BJ (cell line): ENCODE measurements around the gene MAP2K1. TPM values are rescaled to one million over a fixed set of nuclear protein-coding genes. Genes with fewer than 3 reads are reported as not detected.
A peak's percentile ranks its signal among the peaks of the same experiment; 100 is the strongest.
"Not testable (repeated sequence)": the region's sequence is repeated elsewhere in the genome, so short reads cannot be mapped to it uniquely, and the experiment has no call there.

Experiments
- CTCF ChIA-PET: fragments of 350-600 bp; formaldehyde crosslinking; extraction: SDS; loops from one replicate; lab custom pipeline; 2021; ENCODE audit warnings: antibody characterized with exemption, inconsistent platforms; lab: Yijun Ruan, JAX
- POLR2A ChIA-PET: fragments of 300-600 bp; sonication (Branson Sonifier 250); formaldehyde crosslinking; extraction: SDS; loops from one replicate; lab custom pipeline; 2021; ENCODE audit warnings: antibody characterized with exemption; lab: Charles Lee
- DNase-seq: peaks from one replicate; pipeline ENCODE4 v3.0.0-alpha.2; 2011; ENCODE audit warnings: low read depth
- H3K27me3 ChIP-seq: 2 replicates; pipeline ENCODE4 v1.6.0; 2011; ENCODE audit warnings: low read length; ENCODE audit not compliant: control insufficient read depth, insufficient read depth
- H3K36me3 ChIP-seq: 2 replicates; pipeline ENCODE4 v1.5.1; 2011; ENCODE audit warnings: low read length; ENCODE audit not compliant: control insufficient read depth, insufficient read depth
- H3K4me3 ChIP-seq: 2 replicates; pipeline ENCODE4 v1.5.1; 2011; ENCODE audit warnings: low read depth, mild to moderate bottlenecking, control low read depth, low read length
- CTCF ChIP-seq: IDR thresholded peaks from 2 replicates; pipeline ENCODE4 v1.5.1; 2011; ENCODE audit warnings: low read depth, mild to moderate bottlenecking, control low read depth, inconsistent platforms, low read length, moderate library complexity; ENCODE audit not compliant: insufficient read depth
- polyA plus RNA-seq: library from polyadenylated mRNA; depleted of rRNA; stranded (reverse); fragments of >200 nt; gene quantifications from 2 replicates; pipeline ENCODE4 v1.2.3, GENCODE V29; 2011

Gene MAP2K1
- polyA plus RNA-seq, 1 experiment, result 19.0 TPM

DNA sequence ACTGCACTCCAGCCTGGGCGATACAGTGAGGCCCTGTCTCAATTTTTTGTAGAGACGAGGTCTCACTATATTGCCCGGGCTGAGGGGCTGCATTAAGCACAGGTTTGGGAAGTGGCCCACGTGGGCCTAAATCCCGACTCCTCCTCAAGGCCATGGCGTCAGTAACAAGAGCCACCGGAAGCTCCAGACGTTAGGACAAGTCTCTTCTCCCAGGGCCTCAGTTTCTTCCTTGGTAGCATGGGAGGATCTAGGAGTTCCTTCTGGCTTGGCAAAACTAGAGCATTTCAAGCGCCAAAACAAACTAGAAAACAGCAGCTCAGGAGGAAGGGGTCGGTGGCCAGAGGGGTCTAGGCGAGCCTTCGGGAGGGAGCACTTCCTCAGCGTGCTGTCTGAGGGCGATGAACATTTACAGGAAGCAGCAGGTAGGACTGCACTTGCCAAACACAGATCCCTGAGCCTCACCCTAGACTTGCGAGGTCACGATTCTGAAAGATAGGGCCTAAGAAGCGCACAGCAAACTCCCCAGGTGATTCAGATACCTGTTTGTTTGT, 110.3 kb downstream of the MAP2K1 start:
- H3K27me3 ChIP-seq, result no peaks in the 10 kb centered on the region
- H3K4me3 ChIP-seq, result peak overlapping the region; percentile 73
- ChIA-PET CTCF (interaction anchor here (0.5 to 6.0 kb wide), 27 partner anchors 10 to 789 kb away, joined by 3 to 82 read pairs (median 4); partner anchors contain the start of genes DIS3L and MAP2K1), POLR2A (no interaction called here)
- peaks cover 8% of the 10 kb centered on the region for H3K36me3 ChIP-seq
- DNase-seq, result no peak
- no peak for TF ChIP-seq CTCF

GRCh38 chr15:66497502-66498455, 111.1 kb downstream of the MAP2K1 start, which contains the start of gene SNAPC5:
Gene SNAPC5 (minus strand): TSS chr15:66497762. CDS start chr15:66497731, 31 bp downstream.
- CTCF ChIA-PET, result interaction anchor here (0.5 to 6.0 kb wide), 38 partner anchors 9 to 790 kb away, joined by 3 to 82 read pairs (median 4); partner anchors contain the start of genes DIS3L and MAP2K1
- peak; percentile 95 for TF ChIP-seq CTCF
- DNase-seq, result peak; percentile 49
- POLR2A ChIA-PET, result interaction anchor here (0.6 kb wide), 2 partner anchors 30 to 111 kb away, joined by 3 to 4 read pairs; partner anchors contain the start of gene MAP2K1
- no peaks in the 10 kb centered on the region for H3K27me3 ChIP-seq
- peak within 1 kb of the TSS; percentile 73 for H3K4me3 ChIP-seq
- peaks cover 10% of the 10 kb centered on the region for H3K36me3 ChIP-seq

DNA sequence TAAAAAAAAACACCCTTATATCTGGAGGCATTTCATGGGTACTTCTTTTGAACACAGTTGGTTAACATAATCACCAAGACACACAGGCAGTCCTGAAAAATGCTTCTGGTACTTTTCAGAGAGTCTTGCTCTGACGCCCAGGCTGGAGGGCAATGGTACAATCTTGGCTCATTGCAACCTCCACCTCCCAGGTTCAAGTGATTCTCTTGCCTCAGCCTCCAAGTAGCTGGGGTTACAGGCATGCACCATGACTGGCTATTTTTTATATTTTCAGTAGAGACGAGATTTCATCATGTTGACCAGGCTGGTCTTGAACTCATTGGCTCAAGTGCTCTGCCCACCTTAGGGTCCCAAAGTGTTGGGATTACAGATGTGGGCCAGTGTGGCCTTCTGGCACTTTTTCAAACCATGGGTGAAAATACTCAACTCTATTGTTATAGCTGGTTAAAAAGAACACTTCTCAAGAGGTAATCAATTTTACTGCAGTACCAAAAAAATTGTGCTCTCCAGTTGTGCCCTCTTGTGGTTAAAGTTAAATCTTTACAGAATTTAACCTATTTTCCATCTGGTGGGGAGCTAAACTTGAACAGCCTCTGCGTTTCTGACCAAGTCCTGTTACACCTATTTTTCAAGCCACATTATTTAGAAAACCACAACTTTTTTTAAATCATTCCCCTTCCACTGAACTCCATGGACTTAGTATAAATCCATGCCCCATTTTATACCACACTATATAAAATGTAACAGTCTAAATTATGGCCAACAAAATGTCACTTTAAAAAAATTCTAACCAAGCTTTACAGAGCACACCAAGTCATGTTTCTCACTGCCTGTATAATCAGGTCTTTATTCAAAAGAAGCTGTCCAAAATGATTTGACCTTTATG, 112.0 kb downstream of the MAP2K1 start:
- H3K27me3 ChIP-seq, result no peaks in the 10 kb centered on the region
- peaks cover 10% of the 10 kb centered on the region for H3K36me3 ChIP-seq
- H3K4me3 ChIP-seq, result no peak overlapping the region
- DNase-seq, result no peak
- peak; percentile 38 for TF ChIP-seq CTCF
- POLR2A ChIA-PET, result interaction anchor here (0.6 to 1.0 kb wide), 2 partner anchors 112 to 134 kb away, joined by 6 read pairs; partner anchors contain the start of gene MAP2K1
- CTCF ChIA-PET, result interaction anchor here (0.6 to 6.0 kb wide), 22 partner anchors 8 to 588 kb away, joined by 3 to 82 read pairs (median 5); partner anchors contain the start of gene MAP2K1

DNA sequence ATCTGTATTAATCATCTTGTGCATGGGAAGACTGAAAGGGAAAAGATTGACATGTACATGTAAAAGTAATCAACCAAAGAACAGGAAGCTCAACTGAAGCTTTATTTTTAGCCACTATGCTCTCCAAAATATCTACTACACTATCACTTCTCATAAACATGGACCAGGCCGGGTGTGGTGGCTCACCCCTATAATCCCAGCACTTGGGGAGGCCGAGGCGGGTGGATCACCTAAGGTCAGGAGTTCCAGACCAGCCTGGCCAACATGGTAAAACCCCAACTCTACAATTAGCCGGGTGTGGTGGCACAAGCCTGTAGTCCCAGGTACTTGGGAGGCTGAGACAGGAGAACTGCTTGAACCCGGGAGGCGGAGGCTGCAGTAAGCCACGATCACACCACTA, 113.6 kb downstream of the MAP2K1 start:
- H3K36me3 ChIP-seq, DNase-seq, H3K27me3 ChIP-seq, POLR2A ChIA-PET, H3K4me3 ChIP-seq: not testable (repeated sequence)
- CTCF ChIA-PET, result interaction anchor here (0.9 to 6.0 kb wide), 3 partner anchors 14 to 115 kb away, joined by 3 to 82 read pairs (median 49); partner anchors contain the start of gene MAP2K1

GRCh38 chr15:66502491-66502890, 115.8 kb downstream of the MAP2K1 start:
- TF ChIP-seq CTCF, result no peak
- Histone ChIP-seq H3K36me3 (peaks cover 10% of the 10 kb centered on the region), H3K27me3 (no peaks in the 10 kb centered on the region), H3K4me3 (no peak overlapping the region)
- DNase-seq, result no peak
- ChIA-PET POLR2A (no interaction called here), CTCF (interaction anchor here (1.8 kb wide), 1 partner anchor 10 kb away, joined by 3 read pairs; no protein-coding TSS in a partner anchor)

DNA sequence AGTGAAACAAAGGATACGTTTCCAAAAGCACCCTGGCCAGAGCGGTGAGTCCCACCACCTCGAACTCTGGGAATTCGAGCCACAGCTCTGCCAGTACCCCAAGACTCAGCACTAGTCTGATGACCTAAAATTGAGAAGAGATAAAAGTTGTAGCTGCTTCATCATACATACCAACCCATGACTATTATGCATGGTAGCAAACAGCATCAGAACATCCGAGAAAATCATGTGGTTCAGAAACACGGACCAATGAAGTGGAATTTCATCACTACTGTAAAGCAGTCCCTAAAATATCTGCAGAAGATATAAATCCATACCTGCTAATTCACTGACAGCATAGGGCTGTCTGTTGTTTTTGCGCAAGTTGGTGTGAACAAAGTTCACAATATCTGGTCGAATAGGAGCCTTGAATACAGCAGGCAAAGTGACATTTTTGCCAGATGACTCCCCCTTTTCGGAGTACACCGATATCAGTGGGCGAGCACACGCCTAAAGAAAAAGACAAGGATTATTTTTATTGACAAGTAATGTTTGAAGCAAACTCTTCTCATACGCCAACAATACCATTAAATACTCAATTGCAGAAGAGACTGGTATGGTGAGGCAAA, 116.4 kb downstream of the MAP2K1 start:
- DNase-seq, H3K36me3 ChIP-seq, POLR2A ChIA-PET, H3K27me3 ChIP-seq: not testable (repeated sequence)
- CTCF ChIA-PET, result interaction anchor here (1.5 to 1.8 kb wide), 2 partner anchors 11 to 118 kb away, joined by 3 to 4 read pairs; no protein-coding TSS in a partner anchor
- peak overlapping the region; percentile 84 for H3K4me3 ChIP-seq
